DOHH2 (cell line): ENCODE results near the gene TLR10.
A peak's percentile ranks its signal among the peaks of the same experiment; 100 is the strongest.

Source experiments
- H3F3A ChIP-seq: fragments of 200-600 bp; sonication (generic), shearing (Covaris generic); 2 replicates; pipeline ENCODE4 v1.6.0; 2016; ENCODE audit warnings: antibody characterized with exemption, mild to moderate bottlenecking; ENCODE audit not compliant: control insufficient read depth, insufficient read depth
- H3K27ac ChIP-seq: fragments of 200-600 bp; sonication (generic); 2 replicates; pipeline ENCODE4 v1.5.1; 2014; ENCODE audit warnings: low read depth, mild to moderate bottlenecking, low read length, moderate library complexity
- H3K27me3 ChIP-seq: fragments of 200-600 bp; sonication (generic); 2 replicates; pipeline ENCODE4 v1.6.1; 2014; ENCODE audit warnings: mild to moderate bottlenecking, low read length, mixed read lengths; ENCODE audit not compliant: control insufficient read depth
- H3K36me3 ChIP-seq: fragments of 200-600 bp; sonication (generic); 2 replicates; pipeline ENCODE4 v1.6.1; 2014; ENCODE audit warnings: mild to moderate bottlenecking, low read length, moderate library complexity, mixed read lengths; ENCODE audit not compliant: control insufficient read depth
- H3K4me1 ChIP-seq: fragments of 200-600 bp; sonication (generic); 2 replicates; pipeline ENCODE4 v1.6.1; 2014; ENCODE audit warnings: mild to moderate bottlenecking, low read length, mixed read lengths; ENCODE audit not compliant: control insufficient read depth
- H3K4me2 ChIP-seq: fragments of 200-600 bp; sonication (generic); 2 replicates; pipeline ENCODE4 v1.6.0; 2014; ENCODE audit warnings: mild to moderate bottlenecking, low read length, moderate library complexity
- H3K4me3 ChIP-seq: fragments of 200-600 bp; sonication (generic); 2 replicates; pipeline ENCODE4 v1.5.1; 2014; ENCODE audit warnings: mild to moderate bottlenecking, low read length, mixed read lengths
- H3K79me2 ChIP-seq: fragments of 200-600 bp; sonication (generic); 2 replicates; pipeline ENCODE4 v1.6.1; 2014; ENCODE audit warnings: mild to moderate bottlenecking, low read length, mixed read lengths; ENCODE audit not compliant: control insufficient read depth
- H3K9me2 ChIP-seq: fragments of 200-600 bp; sonication (generic); replicated peaks from 2 replicates; pipeline ENCODE4 v1.6.1; 2014; ENCODE audit warnings: mild to moderate bottlenecking, low read length, mixed read lengths; ENCODE audit not compliant: control insufficient read depth
- H3K9me3 ChIP-seq: fragments of 200-600 bp; sonication (generic); 2 replicates; pipeline ENCODE4 v1.6.1; 2014; ENCODE audit warnings: antibody characterized with exemption, low read length, mixed read lengths; ENCODE audit not compliant: control insufficient read depth, insufficient read depth
- H4K20me1 ChIP-seq: fragments of 200-600 bp; sonication (generic); 2 replicates; pipeline ENCODE4 v1.6.0; 2014; ENCODE audit warnings: low read depth, mild to moderate bottlenecking, antibody characterized with exemption, low read length, moderate library complexity; ENCODE audit not compliant: control insufficient read depth, insufficient read depth
- CTCF ChIP-seq: fragments of 200-600 bp; sonication (generic); IDR thresholded peaks from one replicate; pipeline ENCODE4 v1.5.1; 2014; ENCODE audit warnings: antibody characterized with exemption, mild to moderate bottlenecking, low read depth, low read length; ENCODE audit not compliant: poor library complexity, severe bottlenecking
- EZH2phosphoT487 ChIP-seq: fragments of 200-600 bp; sonication (generic); IDR thresholded peaks from 2 replicates; pipeline ENCODE4 v1.6.1; 2017; ENCODE audit warnings: borderline replicate concordance, mild to moderate bottlenecking, antibody characterized with exemption, low read length, moderate library complexity, mixed read lengths

Gene TLR10

GRCh38 chr4:38802561-38803355 is 20.0 kb upstream of the TLR10 start:
- TF ChIP-seq EZH2phosphoT487 (no peak), CTCF (no peak)
- Histone ChIP-seq H4K20me1 (no peaks in the 10 kb centered on the region), H3K9me3 (peaks cover 19% of the 10 kb centered on the region), H3K27ac (no peak overlapping the region), H3F3A (peaks cover 16% of the 10 kb centered on the region), H3K36me3 (peaks cover 65% of the 10 kb centered on the region), H3K79me2 (peaks cover 25% of the 10 kb centered on the region), H3K27me3 (no peaks in the 10 kb centered on the region), H3K4me2 (peak overlapping the region; percentile 95), H3K9me2 (no peaks in the 10 kb centered on the region), H3K4me3 (peak overlapping the region; percentile 82), H3K4me1 (peaks cover 36% of the 10 kb centered on the region)

- Histone ChIP-seq H3K9me2 (no peaks in the 10 kb centered on the region), H3K4me1 (peaks cover 33% of the 10 kb centered on the region), H3K9me3 (peaks cover 22% of the 10 kb centered on the region), H3K27me3 (no peaks in the 10 kb centered on the region), H4K20me1 (no peaks in the 10 kb centered on the region), H3K4me3 (no peak overlapping the region), H3K4me2 (no peak overlapping the region), H3F3A (peaks cover 13% of the 10 kb centered on the region), H3K36me3 (peaks cover 79% of the 10 kb centered on the region), H3K27ac (no peak overlapping the region), H3K79me2 (peaks cover 25% of the 10 kb centered on the region)
- TF ChIP-seq CTCF (no peak), EZH2phosphoT487 (no peak)
Observed at GRCh38 chr4:38800961-38801450, 18.2 kb upstream of the TLR10 start.

GRCh38 chr4:38800366-38800765 is 17.6 kb upstream of the TLR10 start:
- Histone ChIP-seq H3K4me1 (peaks cover 27% of the 10 kb centered on the region), H3K9me3 (peaks cover 22% of the 10 kb centered on the region), H3K79me2 (peaks cover 25% of the 10 kb centered on the region), H3K4me3 (no peak overlapping the region), H3K27ac (no peak overlapping the region), H3K27me3 (no peaks in the 10 kb centered on the region), H4K20me1 (no peaks in the 10 kb centered on the region), H3K4me2 (no peak overlapping the region), H3F3A (peaks cover 7% of the 10 kb centered on the region), H3K36me3 (peaks cover 85% of the 10 kb centered on the region), H3K9me2 (no peaks in the 10 kb centered on the region)
- TF ChIP-seq EZH2phosphoT487: no peak
- no peak for TF ChIP-seq CTCF
